Type B pancreatic cell (in vitro differentiated cells): ENCODE data around the gene LIPC. TPM values are rescaled to one million over a fixed set of nuclear protein-coding genes. Genes with fewer than 3 reads are reported as not detected.

Source experiments
- DNase-seq: peaks from one replicate; pipeline ENCODE4 v3.0.0; 2021; ENCODE audit warnings: mixed read lengths; ENCODE audit not compliant: unreplicated experiment; ENCODE audit errors: extremely low spot score
- H3K27ac Mint-ChIP-seq: 2 replicates; pipeline ENCODE4 v1.8.0; 2021; ENCODE audit warnings: mild to moderate bottlenecking, mixed read lengths
- H3K27me3 Mint-ChIP-seq: 2 replicates; pipeline ENCODE4 v1.8.0; 2021; ENCODE audit warnings: mixed read lengths
- H3K36me3 Mint-ChIP-seq: 2 replicates; pipeline ENCODE4 v1.8.0; 2021; ENCODE audit warnings: mixed read lengths
- H3K4me1 Mint-ChIP-seq: one replicate; pipeline ENCODE4 v1.8.0; 2021; ENCODE audit warnings: mixed read lengths; ENCODE audit not compliant: unreplicated experiment
- H3K4me3 Mint-ChIP-seq: 2 replicates; pipeline ENCODE4 v1.8.0; 2021; ENCODE audit warnings: mild to moderate bottlenecking, mixed read lengths
- H3K9me3 Mint-ChIP-seq: 2 replicates; pipeline ENCODE4 v1.8.0; 2021; ENCODE audit warnings: mixed read lengths
- total RNA-seq: library from RNA; stranded (reverse); gene quantifications from 2 replicates; pipeline ENCODE4 v1.2.1, GENCODE V29; 2021; ENCODE audit warnings: low replicate concordance
- TF ChIP-seq, protein P1 (sequence below): fragments of 200-600 bp; sonication (generic); conservative IDR thresholded peaks from 2 replicates; pipeline ENCODE4 v1.5.0; 2021; ENCODE audit warnings: antibody characterized with exemption, mild to moderate bottlenecking

The LIPC gene
- total RNA-seq, 1 donor from 2014 or later = 10.9 TPM

DNA sequence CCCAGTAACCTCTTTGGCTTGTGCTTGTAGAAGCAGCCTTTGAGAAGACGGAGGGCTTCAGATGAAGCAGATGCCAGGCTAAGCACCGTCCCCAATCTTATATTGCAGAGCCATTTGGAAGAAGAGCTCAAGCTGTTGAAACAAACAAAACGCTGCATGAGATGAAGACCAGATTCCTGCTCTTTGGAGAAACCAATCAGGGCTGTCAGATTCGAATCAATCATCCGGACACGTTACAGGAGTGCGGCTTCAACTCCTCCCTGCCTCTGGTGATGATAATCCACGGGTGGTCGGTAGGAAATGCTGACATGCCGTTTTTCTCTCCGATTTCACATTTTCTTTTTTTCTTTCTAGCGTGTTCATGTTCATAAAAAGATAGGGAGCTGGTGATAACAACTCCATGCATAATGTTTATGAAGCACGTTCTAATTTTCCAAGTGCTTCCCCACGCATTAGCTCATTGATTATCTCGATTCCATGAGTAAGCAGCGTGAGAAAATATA lies 106.5 kb downstream of the LIPC start:
- peaks cover 5% of the 10 kb centered on the region for H3K36me3 Mint-ChIP-seq
- no peaks in the 10 kb centered on the region for H3K9me3 Mint-ChIP-seq
- H3K4me3 Mint-ChIP-seq = peak overlapping the region; percentile 12

DNA sequence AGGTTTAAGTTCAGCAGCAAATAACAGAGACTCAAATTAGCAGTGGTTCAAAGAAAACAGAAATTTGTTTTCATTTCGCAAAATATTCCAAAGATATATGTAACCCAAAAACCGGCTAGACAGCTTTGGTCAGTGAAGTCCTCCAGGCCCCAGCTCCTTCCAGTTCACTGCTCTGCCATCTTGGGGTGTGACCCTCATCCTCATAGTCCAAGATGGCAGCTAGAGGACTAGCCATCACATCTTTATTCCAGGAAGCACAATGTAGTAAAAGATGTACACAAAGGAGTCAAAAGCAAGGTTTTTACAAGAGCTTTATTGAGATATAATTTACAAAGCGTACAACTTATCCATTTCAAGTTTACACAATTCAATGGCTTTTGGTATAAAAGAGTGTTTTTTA lies 107.1 kb downstream of the LIPC start:
- DNase-seq = no peak
- Mint-ChIP-seq H3K27ac (no peak overlapping the region), H3K27me3 (no peaks in the 10 kb centered on the region), H3K9me3 (no peaks in the 10 kb centered on the region), H3K36me3 (peaks cover 5% of the 10 kb centered on the region), H3K4me1 (peaks cover 38% of the 10 kb centered on the region), H3K4me3 (no peak overlapping the region)
- TF ChIP-seq, protein P1, sequence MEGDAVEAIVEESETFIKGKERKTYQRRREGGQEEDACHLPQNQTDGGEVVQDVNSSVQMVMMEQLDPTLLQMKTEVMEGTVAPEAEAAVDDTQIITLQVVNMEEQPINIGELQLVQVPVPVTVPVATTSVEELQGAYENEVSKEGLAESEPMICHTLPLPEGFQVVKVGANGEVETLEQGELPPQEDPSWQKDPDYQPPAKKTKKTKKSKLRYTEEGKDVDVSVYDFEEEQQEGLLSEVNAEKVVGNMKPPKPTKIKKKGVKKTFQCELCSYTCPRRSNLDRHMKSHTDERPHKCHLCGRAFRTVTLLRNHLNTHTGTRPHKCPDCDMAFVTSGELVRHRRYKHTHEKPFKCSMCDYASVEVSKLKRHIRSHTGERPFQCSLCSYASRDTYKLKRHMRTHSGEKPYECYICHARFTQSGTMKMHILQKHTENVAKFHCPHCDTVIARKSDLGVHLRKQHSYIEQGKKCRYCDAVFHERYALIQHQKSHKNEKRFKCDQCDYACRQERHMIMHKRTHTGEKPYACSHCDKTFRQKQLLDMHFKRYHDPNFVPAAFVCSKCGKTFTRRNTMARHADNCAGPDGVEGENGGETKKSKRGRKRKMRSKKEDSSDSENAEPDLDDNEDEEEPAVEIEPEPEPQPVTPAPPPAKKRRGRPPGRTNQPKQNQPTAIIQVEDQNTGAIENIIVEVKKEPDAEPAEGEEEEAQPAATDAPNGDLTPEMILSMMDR = no peak

More for the DNA sequence above, 106.5 kb downstream of the LIPC start:
- TF ChIP-seq, protein P1 = no peak
- DNase-seq = no peak
- Mint-ChIP-seq H3K27me3 (no peaks in the 10 kb centered on the region), H3K27ac (peak overlapping the region; percentile 24), H3K4me1 (peaks cover 40% of the 10 kb centered on the region)

DNA sequence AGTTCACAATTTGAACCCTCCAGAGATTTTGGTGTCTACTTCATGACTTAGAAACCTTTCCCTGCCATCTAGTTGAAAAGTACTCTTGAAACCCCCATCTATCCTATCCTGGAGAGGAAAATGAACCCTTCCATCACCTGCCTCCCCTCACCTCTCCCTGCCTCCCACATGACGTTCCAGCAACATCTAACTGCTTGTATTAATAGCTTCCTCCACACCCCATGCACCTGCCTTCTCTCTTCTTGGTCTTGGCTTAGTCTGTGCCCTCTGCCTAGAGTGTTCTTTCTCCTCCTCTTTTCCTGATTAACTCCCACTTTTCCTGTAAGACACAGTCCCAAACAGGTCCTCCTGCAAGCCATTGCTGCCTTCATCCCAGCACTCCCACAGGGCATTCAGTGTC lies 107.8 kb downstream of the LIPC start:
- no peak overlapping the region for H3K4me3 Mint-ChIP-seq
- peaks cover 36% of the 10 kb centered on the region for H3K4me1 Mint-ChIP-seq
- no peaks in the 10 kb centered on the region for H3K9me3 Mint-ChIP-seq
- H3K27me3 Mint-ChIP-seq = no peaks in the 10 kb centered on the region
- TF ChIP-seq, protein P1 = no peak
- DNase-seq = no peak
- H3K27ac Mint-ChIP-seq = no peak overlapping the region
- peaks cover 5% of the 10 kb centered on the region for H3K36me3 Mint-ChIP-seq

DNA sequence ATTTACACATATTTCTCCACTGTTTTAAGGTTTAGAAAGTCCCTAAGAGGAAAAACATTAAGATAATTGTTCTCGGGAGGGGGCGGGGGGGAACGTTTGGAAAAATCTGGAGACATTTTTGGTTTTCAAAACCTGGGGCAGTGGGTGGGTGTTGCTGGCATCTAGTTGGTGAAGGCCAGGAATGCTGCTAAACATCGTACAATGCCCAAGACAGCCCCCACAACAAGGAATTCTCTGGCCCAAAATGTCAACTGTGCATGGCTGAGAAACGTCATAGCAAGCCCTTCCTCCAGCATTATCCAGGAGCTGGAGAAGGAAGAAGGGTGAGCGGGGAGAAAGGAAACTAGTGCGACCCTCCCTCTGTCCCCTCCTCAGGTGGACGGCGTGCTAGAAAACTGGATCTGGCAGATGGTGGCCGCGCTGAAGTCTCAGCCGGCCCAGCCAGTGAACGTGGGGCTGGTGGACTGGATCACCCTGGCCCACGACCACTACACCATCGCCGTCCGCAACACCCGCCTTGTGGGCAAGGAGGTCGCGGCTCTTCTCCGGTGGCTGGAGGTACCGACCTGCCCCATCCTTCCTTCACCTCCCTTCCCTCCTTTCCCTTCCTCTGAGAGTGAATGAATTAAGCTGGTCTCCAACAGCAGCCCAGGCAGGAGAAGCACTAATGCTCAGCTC lies 109.8 kb downstream of the LIPC start:
- Mint-ChIP-seq H3K4me1 (peaks cover 21% of the 10 kb centered on the region), H3K36me3 (peaks cover 5% of the 10 kb centered on the region), H3K9me3 (no peaks in the 10 kb centered on the region), H3K4me3 (no peak overlapping the region), H3K27me3 (no peaks in the 10 kb centered on the region), H3K27ac (no peak overlapping the region)
- TF ChIP-seq, protein P1 = no peak
- DNase-seq = no peak

DNA sequence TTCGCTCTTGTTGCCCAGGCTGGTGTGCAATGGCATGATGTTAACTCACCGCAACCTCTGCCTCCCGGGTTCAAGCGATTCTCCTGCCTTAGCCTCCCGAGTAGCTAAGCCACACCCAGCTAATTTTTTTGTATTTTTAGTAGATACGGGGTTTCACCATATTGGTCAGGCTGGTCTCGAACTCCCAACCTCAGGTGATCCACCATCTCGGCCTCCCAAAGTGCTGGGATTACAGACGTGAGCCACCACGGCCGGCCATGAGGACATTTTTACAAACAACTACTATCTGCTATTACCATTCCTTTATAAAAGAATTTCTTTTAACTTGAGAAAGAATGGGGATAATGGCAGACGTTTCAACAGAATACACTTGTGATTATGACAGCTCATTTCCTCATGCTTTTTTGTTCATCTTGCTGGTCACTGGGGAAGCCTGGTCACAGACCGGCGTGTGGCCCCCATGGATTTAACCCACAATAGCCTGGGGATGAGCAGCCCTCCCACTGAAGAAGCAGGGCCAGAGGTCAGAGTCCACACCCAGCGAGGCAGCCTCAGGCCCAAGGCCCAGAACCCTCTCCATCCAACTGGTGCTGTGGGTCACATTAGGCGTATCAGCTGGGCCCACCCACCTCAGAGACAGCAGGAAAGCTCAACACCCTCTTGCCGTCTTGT lies 112.0 kb downstream of the LIPC start:
- TF ChIP-seq, protein P1 = no peak
- Mint-ChIP-seq H3K9me3 (no peaks in the 10 kb centered on the region), H3K4me3 (no peak overlapping the region), H3K27me3 (no peaks in the 10 kb centered on the region), H3K36me3 (peaks cover 5% of the 10 kb centered on the region), H3K4me1 (peaks cover 26% of the 10 kb centered on the region), H3K27ac (no peak overlapping the region)
- DNase-seq = no peak
